Neutrophil (primary cell): Measurements from ENCODE around the gene APBA2.

Experiments used
- H3K27ac ChIP-seq: fragments of 200-600 bp; sonication (generic); 2 replicates; pipeline ENCODE4 v1.5.1; 2016; ENCODE audit warnings: mild to moderate bottlenecking, moderate library complexity
- H3K27me3 ChIP-seq: fragments of 200-600 bp; sonication (generic); 2 replicates; pipeline ENCODE4 v1.6.0; 2016; ENCODE audit warnings: mild to moderate bottlenecking
- H3K36me3 ChIP-seq: fragments of 200-600 bp; sonication (generic); 2 replicates; pipeline ENCODE4 v1.5.1; 2017
- H3K4me1 ChIP-seq, 2 experiments: fragments of 200-600 bp in 1 of 2; sonication (generic) in 1 of 2; 1 replicate in 1 of 2; 2 replicates in 1 of 2; pipeline versions ENCODE4 v1.5.1 to v1.6.1; 2013 to 2016; ENCODE audit warnings: low read depth in 1 of 2, low read length in 1 of 2, mild to moderate bottlenecking in 1 of 2, moderate library complexity in 1 of 2; ENCODE audit not compliant: control insufficient read depth in 1 of 2, insufficient read depth in 1 of 2
- H3K4me3 ChIP-seq, 2 experiments: fragments of 200-600 bp in 1 of 2; sonication (generic) in 1 of 2; 1 replicate in 1 of 2; 2 replicates in 1 of 2; pipeline ENCODE4 v1.5.1; 2013 to 2016; ENCODE audit warnings: low read depth in 1 of 2, low read length in 1 of 2, mild to moderate bottlenecking in 1 of 2, moderate library complexity in 1 of 2
- H3K9me3 ChIP-seq: fragments of 200-600 bp; sonication (generic); 2 replicates; pipeline ENCODE4 v1.5.1; 2016
- CTCF ChIP-seq: fragments of 200-600 bp; sonication (generic); IDR thresholded peaks from 2 replicates; pipeline ENCODE4 v1.5.1; 2016; ENCODE audit warnings: antibody characterized with exemption

Gene APBA2

GRCh38 chr15:29070471-29071231 is 184.9 kb downstream of the APBA2 start:
- H3K27me3 ChIP-seq, result no peaks in the 10 kb centered on the region
- TF ChIP-seq CTCF, result no peak
- no peaks in the 10 kb centered on the region for H3K36me3 ChIP-seq
- H3K27ac ChIP-seq, result no peak overlapping the region
- H3K4me1 ChIP-seq, result no peaks in the 10 kb centered on the region
- H3K4me3 ChIP-seq, result no peak overlapping the region
- no peaks in the 10 kb centered on the region for H3K9me3 ChIP-seq

GRCh38 chr15:29071232-29071881 is 185.6 kb downstream of the APBA2 start:
- Histone ChIP-seq H3K4me3 (no peak overlapping the region), H3K27me3 (no peaks in the 10 kb centered on the region), H3K36me3 (no peaks in the 10 kb centered on the region), H3K27ac (no peak overlapping the region), H3K9me3 (no peaks in the 10 kb centered on the region), H3K4me1 (no peaks in the 10 kb centered on the region)
- TF ChIP-seq CTCF, result no peak

GRCh38 chr15:29071882-29072273 is 186.1 kb downstream of the APBA2 start:
- H3K27me3 ChIP-seq, result no peaks in the 10 kb centered on the region

GRCh38 chr15:29072444-29072843 is 186.7 kb downstream of the APBA2 start:
- Histone ChIP-seq H3K4me1 (no peaks in the 10 kb centered on the region), H3K27me3 (no peaks in the 10 kb centered on the region), H3K36me3 (no peaks in the 10 kb centered on the region), H3K27ac (no peak overlapping the region), H3K9me3 (no peaks in the 10 kb centered on the region), H3K4me3 (no peak overlapping the region)
- TF ChIP-seq CTCF, result no peak

More at GRCh38 chr15:29071882-29072273, 186.1 kb downstream of the APBA2 start:
- Histone ChIP-seq H3K9me3 (no peaks in the 10 kb centered on the region), H3K27ac (no peak overlapping the region), H3K36me3 (no peaks in the 10 kb centered on the region), H3K4me1 (no peaks in the 10 kb centered on the region), H3K4me3 (no peak overlapping the region)
- TF ChIP-seq CTCF, result no peak

- Histone ChIP-seq H3K27ac (no peak overlapping the region), H3K27me3 (no peaks in the 10 kb centered on the region), H3K9me3 (no peaks in the 10 kb centered on the region), H3K4me3 (no peak overlapping the region), H3K4me1 (no peaks in the 10 kb centered on the region), H3K36me3 (no peaks in the 10 kb centered on the region)
- TF ChIP-seq CTCF, result no peak
Observed at GRCh38 chr15:29074045-29074444, 188.3 kb downstream of the APBA2 start.
